Activated CD4-positive, alpha-beta T cell treated with anti-CD3 and anti-CD28 coated beads, Interleukin-2, amount 10 ng/mL, durations not matched to agents 7 days and 5 days (primary cell): ENCODE measurements around the gene SRRM4. TPM values are rescaled to one million over a fixed set of nuclear protein-coding genes. Genes with fewer than 3 reads are reported as not detected.
"Not testable (repeated sequence)": the region's sequence is repeated elsewhere in the genome, so short reads cannot be mapped to it uniquely, and the experiment has no call there.

Experiments
- CTCF ChIA-PET: fragments of 350-600 bp; sonication (Branson Sonifier 250); formaldehyde crosslinking; loops from one replicate; lab custom pipeline; 2021; ENCODE audit warnings: antibody characterized with exemption; lab: Charles Lee
- POLR2A ChIA-PET: fragments of 350-600 bp; sonication (Branson Sonifier 250); formaldehyde crosslinking; loops from one replicate; lab custom pipeline; 2021; ENCODE audit warnings: antibody characterized with exemption; lab: Charles Lee
- DNase-seq: peaks from one replicate; pipeline ENCODE4 v3.0.0-alpha.2; 2020
- H3K27ac Mint-ChIP-seq: one replicate; pipeline ENCODE4 v1.8.0; 2021; ENCODE audit warnings: mild to moderate bottlenecking, moderate library complexity, mixed read lengths
- H3K27me3 Mint-ChIP-seq: one replicate; pipeline ENCODE4 v1.8.0; 2021; ENCODE audit warnings: mixed read lengths
- H3K36me3 Mint-ChIP-seq: one replicate; pipeline ENCODE4 v1.8.0; 2021; ENCODE audit warnings: low read depth, mixed read lengths
- H3K4me1 Mint-ChIP-seq: one replicate; pipeline ENCODE4 v1.8.0; 2021; ENCODE audit warnings: mixed read lengths
- H3K4me3 Mint-ChIP-seq: one replicate; pipeline ENCODE4 v1.8.0; 2021; ENCODE audit warnings: mild to moderate bottlenecking, moderate library complexity, mixed read lengths
- H3K9me3 Mint-ChIP-seq: one replicate; pipeline ENCODE4 v1.8.0; 2021; ENCODE audit warnings: mixed read lengths
- total RNA-seq, 2 experiments: library from RNA; stranded (reverse); gene quantifications; one replicate each; pipeline ENCODE4 v1.2.3, GENCODE V29; 2021

Gene SRRM4
- total RNA-seq, 2 experiments from 2014 or later = not detected

DNA sequence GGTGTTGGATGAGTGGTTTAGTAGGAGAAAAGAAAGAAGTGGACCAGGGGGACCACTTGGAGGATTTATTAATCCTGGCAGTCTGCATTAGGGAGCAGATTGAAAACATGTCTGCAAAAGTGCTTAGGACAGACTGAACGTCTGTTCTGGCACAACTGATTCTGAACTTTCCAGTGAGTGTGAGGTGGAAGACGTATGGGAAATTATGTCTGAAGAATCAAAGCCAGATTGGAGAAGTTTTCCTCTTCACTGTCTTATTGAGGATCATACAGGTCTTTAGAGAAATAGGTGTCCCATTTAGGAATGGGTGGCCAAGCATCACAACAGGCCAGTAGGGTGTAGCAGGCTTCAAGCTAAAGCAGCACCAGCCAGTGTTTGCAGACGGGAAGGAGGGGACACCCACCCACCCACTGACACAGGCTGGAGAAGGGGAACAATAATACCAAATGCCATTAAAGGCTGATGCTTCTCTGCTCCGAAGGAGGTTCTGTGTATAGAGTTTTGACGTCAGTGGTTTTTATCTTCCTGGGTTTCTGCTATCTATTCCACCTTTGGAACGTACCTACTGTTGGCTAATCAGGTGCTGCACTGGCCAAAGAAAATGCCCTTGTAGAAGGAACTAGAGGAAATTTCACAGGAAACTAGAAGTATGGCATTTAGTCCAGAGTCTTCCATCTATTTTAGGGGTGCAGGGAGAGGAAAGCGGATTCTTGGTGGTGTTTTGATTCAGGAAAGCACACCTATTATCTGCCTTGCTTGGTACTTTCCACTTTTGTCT is 1.8 kb downstream of the SRRM4 start:
- Mint-ChIP-seq H3K9me3 (no peaks in the 10 kb centered on the region), H3K4me1 (no peaks in the 10 kb centered on the region), H3K36me3 (no peaks in the 10 kb centered on the region), H3K4me3 (no peak overlapping the region), H3K27ac (no peak overlapping the region), H3K27me3 (peaks cover 21% of the 10 kb centered on the region)
- POLR2A ChIA-PET = no interaction called here
- CTCF ChIA-PET = no interaction called here
- no peak for DNase-seq

DNA sequence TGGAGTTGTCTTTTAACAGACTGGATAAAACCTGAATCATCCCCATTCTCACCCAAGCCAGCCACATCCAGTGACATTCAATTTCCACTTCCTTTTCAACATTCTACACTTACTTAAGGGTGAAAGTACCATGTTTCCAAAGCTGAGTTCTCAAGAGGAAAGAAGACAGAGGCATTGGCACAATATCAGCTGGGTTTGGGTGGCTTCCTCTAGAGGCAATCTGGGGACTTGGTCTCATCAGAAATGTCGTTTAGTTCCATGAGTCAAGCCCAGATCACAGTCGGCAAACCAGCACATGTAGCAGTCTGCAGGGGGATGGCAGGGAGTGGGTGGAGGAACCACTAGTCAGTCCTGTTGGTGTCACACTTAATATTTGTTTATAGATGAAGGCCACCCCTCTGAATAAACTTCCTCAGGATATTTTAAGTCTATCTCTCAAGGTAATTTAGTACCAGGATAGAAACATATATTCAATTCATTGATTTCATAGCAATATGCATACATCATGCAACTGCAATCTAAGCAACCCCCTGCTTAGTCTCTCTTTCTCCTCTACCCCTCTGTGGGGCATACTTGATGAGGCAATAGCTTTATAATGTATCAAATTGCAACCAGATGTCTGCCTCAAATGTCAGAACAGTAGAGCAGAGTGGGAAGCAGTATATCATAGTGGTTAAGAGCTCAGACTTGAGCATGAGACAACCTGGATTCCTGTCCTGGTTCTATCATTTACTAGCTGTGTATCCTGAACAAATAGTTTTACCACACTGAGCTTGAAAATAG is 3.0 kb downstream of the SRRM4 start:
- Mint-ChIP-seq H3K36me3 (no peaks in the 10 kb centered on the region), H3K27me3 (peaks cover 21% of the 10 kb centered on the region), H3K9me3 (no peaks in the 10 kb centered on the region), H3K27ac (no peak overlapping the region), H3K4me3 (no peak overlapping the region), H3K4me1 (no peaks in the 10 kb centered on the region)
- ChIA-PET CTCF (no interaction called here), POLR2A (no interaction called here)
- DNase-seq = no peak

DNA sequence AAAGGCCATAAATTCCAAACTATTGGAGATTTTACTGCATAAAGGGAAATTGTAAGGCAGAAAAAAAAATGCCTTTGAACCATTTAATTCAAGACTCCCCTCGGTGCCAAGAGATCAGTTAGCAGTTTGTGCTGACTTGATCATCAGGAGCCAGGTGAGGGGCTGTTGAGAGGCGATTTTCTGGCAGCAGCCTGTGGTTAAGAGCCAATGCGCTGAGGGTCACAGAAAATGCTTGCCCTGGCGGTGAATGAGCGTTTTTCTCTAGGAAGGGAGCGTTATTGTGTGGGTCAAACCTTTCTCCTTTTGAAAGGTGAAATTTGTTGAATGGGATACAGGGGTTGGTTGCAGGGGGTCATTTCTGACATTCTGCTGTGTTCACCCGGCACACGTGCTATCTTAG is 4.7 kb downstream of the SRRM4 start:
- Mint-ChIP-seq H3K27ac (no peak overlapping the region), H3K27me3 (peaks cover 12% of the 10 kb centered on the region), H3K36me3 (no peaks in the 10 kb centered on the region), H3K9me3 (no peaks in the 10 kb centered on the region), H3K4me3 (no peak overlapping the region), H3K4me1 (no peaks in the 10 kb centered on the region)
- POLR2A ChIA-PET = no interaction called here
- CTCF ChIA-PET = no interaction called here
- DNase-seq = no peak

DNA sequence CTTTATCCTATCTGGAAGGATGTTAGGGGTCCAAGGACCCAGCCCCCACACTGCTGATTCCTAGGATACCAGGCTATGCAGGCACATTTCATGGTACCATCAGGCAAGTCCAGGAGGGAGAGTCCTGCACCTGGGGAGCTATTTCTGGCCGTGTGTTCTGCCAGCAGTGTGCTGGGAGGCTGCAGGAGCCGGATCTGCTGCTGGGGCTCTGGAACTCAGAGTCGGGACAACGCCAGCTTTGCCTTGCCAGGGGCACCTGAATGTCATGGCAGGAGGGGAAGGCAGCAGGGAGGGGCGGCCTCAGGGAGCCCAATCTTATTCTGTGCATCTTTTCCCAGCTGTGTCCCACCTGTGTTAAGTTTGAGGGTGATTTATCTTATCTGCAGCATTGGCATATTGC is 17.8 kb downstream of the SRRM4 start:
- no peaks in the 10 kb centered on the region for H3K4me1 Mint-ChIP-seq
- POLR2A ChIA-PET = interaction anchor here (0.6 kb wide), 1 partner anchor 11 kb away, joined by 3 read pairs; no protein-coding TSS in a partner anchor
- no peaks in the 10 kb centered on the region for H3K27me3 Mint-ChIP-seq
- no peak overlapping the region for H3K4me3 Mint-ChIP-seq
- H3K9me3 Mint-ChIP-seq = no peaks in the 10 kb centered on the region
- no peak overlapping the region for H3K27ac Mint-ChIP-seq
- H3K36me3 Mint-ChIP-seq = no peaks in the 10 kb centered on the region
- no peak for DNase-seq
- CTCF ChIA-PET = no interaction called here

DNA sequence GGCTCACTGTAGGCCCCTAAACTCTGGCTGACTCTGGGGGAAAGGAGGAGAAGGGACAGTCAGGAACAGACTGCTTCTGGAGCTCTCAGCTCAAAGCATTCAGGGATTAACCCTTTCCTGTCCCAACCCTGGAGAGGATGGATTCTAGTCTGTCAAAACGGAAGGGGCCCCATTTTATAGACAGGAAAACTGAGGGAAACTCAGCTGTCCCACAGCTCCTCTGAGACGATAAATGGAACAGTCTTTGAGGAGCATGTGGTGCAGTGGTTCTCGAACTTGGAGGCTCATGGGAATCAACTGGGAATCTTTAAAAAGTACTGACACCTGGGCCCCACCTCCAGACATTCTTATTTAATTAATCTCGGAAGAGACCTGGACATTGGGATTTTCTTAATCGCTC is 23.7 kb downstream of the SRRM4 start:
- POLR2A ChIA-PET = no interaction called here
- Mint-ChIP-seq H3K36me3 (no peaks in the 10 kb centered on the region), H3K27me3 (no peaks in the 10 kb centered on the region), H3K27ac (no peak overlapping the region), H3K4me1 (no peaks in the 10 kb centered on the region), H3K4me3 (no peak overlapping the region), H3K9me3 (no peaks in the 10 kb centered on the region)
- DNase-seq = no peak
- CTCF ChIA-PET = no interaction called here

DNA sequence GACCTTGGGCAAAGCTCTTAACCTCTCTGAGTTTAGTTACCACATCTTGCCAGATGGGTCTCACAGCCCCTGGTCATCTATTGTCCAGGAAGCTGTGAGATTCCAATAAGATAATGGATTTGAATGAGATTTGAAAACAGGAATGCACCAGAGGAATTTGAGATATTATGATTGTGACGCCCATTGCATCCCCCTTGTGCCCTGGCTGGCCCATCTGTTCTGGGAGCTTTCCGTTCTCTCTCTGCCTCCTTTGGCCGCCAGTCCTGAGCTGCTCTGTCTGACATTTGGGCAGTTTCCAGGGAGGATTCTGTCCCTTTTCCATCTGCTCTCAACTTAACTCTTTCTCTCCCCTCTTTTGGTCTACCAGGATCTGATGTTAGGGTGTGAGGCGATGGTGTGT is 24.6 kb downstream of the SRRM4 start:
- Mint-ChIP-seq H3K4me1 (no peaks in the 10 kb centered on the region), H3K9me3 (peaks cover 2% of the 10 kb centered on the region), H3K4me3 (no peak overlapping the region), H3K36me3 (no peaks in the 10 kb centered on the region), H3K27ac (no peak overlapping the region), H3K27me3 (no peaks in the 10 kb centered on the region)
- ChIA-PET POLR2A (no interaction called here), CTCF (no interaction called here)
- DNase-seq = no peak

DNA sequence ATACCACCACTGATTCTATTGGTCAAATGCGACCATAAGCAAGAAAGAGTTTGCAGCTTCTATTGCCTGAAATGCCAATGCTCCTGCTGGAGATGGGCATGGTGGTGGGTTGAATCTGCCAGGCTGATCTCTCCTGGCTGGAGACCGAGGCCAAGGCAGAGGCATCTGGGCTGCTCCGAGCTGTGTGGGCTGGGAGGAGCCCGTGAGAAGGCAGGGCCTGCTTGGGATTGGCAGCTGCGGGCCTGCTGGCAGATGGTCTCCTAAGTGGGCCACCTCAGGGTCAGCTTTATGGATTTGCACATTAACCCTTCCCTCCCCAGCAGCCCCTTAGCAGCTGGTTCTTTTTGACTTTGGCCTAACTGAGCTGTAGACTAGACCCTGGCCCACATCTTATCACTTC is 25.4 kb downstream of the SRRM4 start:
- CTCF ChIA-PET = no interaction called here
- no peak overlapping the region for H3K4me3 Mint-ChIP-seq
- no peaks in the 10 kb centered on the region for H3K36me3 Mint-ChIP-seq
- POLR2A ChIA-PET = no interaction called here
- DNase-seq = no peak
- no peaks in the 10 kb centered on the region for H3K4me1 Mint-ChIP-seq
- no peaks in the 10 kb centered on the region for H3K27me3 Mint-ChIP-seq
- H3K27ac Mint-ChIP-seq = no peak overlapping the region
- H3K9me3 Mint-ChIP-seq = peaks cover 2% of the 10 kb centered on the region

DNA sequence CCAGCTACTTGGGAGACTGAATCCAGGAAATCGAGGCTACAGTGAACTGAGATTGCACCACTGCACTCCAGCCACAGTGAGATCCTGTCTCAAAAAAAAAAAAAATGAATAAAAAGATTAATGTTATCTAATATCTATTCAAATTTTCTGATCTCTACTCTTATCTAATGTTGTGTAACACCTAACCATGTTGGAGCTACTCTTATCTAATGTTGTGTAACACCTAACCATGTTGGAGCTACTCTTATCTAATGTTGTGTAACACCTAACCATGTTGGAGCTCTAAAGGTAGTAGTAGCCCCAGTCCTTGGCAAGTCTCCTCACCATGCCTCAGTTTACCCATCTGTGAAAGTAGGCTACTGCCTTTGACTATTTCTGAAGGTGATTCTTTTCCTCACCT is 26.9 kb downstream of the SRRM4 start:
- H3K9me3 Mint-ChIP-seq, H3K4me3 Mint-ChIP-seq, H3K36me3 Mint-ChIP-seq, H3K27ac Mint-ChIP-seq, POLR2A ChIA-PET, CTCF ChIA-PET, H3K27me3 Mint-ChIP-seq, DNase-seq, H3K4me1 Mint-ChIP-seq: not testable (repeated sequence)

DNA sequence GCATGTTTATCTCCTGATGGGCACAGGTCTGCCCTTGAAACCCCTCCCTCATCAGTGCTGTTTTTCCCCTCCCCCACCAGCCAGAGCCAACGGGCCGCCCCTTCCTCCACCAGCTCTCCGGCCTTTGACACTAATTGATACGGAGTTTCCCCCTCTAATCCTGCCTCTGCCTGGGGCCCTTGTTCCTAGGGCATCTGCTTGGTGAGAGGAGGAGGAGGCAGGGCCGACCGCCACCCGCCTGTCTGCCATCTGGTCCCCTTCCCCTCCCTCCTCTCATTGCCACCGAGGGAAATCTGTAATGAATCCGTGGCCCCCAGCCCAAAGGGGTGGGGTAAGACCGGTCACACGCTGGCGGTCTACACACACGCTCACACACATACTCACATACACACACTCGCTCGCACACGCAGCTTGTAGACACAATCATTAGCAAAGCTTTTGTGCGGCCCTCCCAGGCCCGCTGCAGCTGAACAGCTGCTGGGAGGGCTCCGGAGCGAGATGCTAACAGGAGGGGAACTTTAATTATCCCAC is 27.4 kb downstream of the SRRM4 start:
- ChIA-PET CTCF (no interaction called here), POLR2A (no interaction called here)
- Mint-ChIP-seq H3K4me3 (no peak overlapping the region), H3K27ac (no peak overlapping the region), H3K27me3 (no peaks in the 10 kb centered on the region), H3K36me3 (no peaks in the 10 kb centered on the region), H3K9me3 (peaks cover 2% of the 10 kb centered on the region), H3K4me1 (no peaks in the 10 kb centered on the region)
- DNase-seq = no peak

DNA sequence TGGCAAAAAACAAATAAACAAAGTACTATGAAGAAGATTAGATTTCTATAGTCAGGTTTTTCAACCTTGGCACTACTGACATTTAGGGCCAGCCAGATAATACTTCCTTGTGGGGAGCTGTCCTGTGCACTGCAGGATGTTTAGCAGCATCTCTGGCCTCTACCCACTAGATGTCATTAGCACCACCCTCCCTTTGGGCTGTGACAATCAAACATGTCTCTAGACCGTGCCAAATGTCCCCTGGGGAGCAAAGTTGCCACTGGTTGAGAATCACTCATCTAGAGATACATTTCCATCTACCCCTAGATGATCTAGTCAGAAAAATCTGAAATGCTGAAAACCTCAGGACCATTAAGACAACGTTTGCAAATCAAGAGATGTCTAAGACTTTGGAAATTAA is 29.9 kb downstream of the SRRM4 start:
- H3K27me3 Mint-ChIP-seq = no peaks in the 10 kb centered on the region
- no peak for DNase-seq
- H3K4me1 Mint-ChIP-seq = no peaks in the 10 kb centered on the region
- peaks cover 2% of the 10 kb centered on the region for H3K9me3 Mint-ChIP-seq
- H3K4me3 Mint-ChIP-seq = no peak overlapping the region
- ChIA-PET CTCF (no interaction called here), POLR2A (no interaction called here)
- no peak overlapping the region for H3K27ac Mint-ChIP-seq
- H3K36me3 Mint-ChIP-seq = no peaks in the 10 kb centered on the region

DNA sequence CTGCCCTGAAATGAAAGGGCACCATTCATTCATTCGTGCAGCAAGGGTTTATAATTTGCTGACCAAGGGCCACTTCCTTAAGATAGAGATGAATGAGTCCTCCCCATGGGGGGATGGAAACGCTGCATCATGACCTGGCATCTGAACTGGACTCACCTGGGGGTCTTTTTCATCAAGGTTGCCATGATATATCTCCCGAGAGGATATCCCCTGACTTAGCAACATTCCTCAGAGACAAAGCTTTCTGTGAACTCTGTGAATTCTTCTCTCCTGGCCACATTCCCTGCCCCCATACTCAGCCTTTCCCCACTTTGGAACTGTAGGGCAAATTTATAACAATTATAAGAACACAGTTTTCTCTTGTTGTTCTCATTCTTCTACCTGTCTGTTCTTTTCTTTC is 30.8 kb downstream of the SRRM4 start:
- Mint-ChIP-seq H3K27ac (no peak overlapping the region), H3K9me3 (peaks cover 2% of the 10 kb centered on the region), H3K36me3 (no peaks in the 10 kb centered on the region), H3K4me1 (no peaks in the 10 kb centered on the region), H3K27me3 (no peaks in the 10 kb centered on the region), H3K4me3 (no peak overlapping the region)
- ChIA-PET POLR2A (no interaction called here), CTCF (no interaction called here)
- DNase-seq = no peak

DNA sequence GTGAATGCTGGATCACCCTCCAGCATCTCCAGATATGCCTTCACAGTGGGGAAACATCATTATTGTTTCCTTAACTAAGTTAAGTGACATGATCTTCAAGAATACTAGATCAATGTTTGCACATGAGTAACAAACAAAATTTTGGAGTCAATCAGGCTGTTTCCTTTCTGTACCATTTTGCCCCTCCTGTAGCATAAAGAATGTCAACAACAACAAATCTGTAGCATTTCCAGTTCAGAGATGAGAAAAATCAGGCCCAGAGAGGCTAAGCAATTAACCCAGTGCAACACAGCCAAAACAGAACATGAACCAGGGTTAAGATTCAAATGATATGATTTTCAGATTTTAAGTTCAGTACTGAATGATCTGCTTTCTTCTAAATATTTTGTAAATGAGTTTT is 31.7 kb downstream of the SRRM4 start:
- Mint-ChIP-seq H3K4me1 (no peaks in the 10 kb centered on the region), H3K27ac (no peak overlapping the region), H3K27me3 (no peaks in the 10 kb centered on the region), H3K9me3 (peaks cover 2% of the 10 kb centered on the region), H3K4me3 (no peak overlapping the region), H3K36me3 (no peaks in the 10 kb centered on the region)
- POLR2A ChIA-PET = no interaction called here
- DNase-seq = no peak
- CTCF ChIA-PET = no interaction called here

DNA sequence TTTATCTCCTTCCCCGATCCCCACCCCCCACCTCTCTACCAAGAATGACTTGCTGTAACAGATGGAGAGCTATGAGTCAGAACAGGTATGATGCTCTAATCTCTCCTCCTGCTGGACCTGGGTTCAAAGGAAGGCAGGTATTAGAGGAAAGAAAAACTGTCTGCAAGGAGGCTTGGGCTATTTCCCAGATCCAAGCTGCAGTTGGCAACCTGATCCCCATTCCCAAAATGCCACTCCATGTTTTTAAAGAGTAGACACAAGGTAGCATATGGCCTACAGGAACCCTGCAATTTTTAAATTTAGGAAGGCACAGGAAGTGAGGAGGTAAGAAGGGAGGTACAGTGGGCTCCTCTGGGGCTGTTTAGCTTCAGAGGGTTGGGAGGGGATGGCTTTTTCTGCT is 33.0 kb downstream of the SRRM4 start:
- Mint-ChIP-seq H3K36me3 (no peaks in the 10 kb centered on the region), H3K9me3 (peaks cover 2% of the 10 kb centered on the region), H3K4me1 (no peaks in the 10 kb centered on the region), H3K4me3 (no peak overlapping the region), H3K27me3 (no peaks in the 10 kb centered on the region), H3K27ac (no peak overlapping the region)
- ChIA-PET CTCF (no interaction called here), POLR2A (no interaction called here)
- DNase-seq = no peak
